Measurements from ENCODE around the gene TMEM266. TPM values are rescaled to one million over a fixed set of nuclear protein-coding genes. Genes with fewer than 3 reads are reported as not detected.
A peak's percentile ranks its signal among the peaks of the same experiment; 100 is the strongest.

TMEM266 gene
- total RNA-seq, 1 donor from 2014 or later: 1.8 TPM

DNA sequence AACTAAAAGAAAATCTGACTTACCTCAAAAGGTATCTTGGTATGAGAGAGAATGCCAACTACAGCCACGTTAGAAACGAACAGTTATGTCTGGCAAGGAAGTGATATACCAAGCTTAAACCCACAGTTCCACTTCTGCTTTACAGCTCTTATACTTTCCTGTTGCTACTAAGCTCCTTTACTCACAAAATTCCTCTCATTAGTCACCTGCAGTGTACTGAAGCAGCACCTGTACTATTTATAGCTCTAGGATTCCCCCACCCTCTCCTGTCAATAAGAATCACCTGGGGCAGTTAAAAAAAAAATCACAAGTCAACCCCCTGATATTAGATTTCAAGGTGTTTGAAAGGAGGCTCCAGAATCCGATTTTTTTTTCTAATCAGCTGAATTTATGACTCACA lies 2.9 kb upstream of the TMEM266 start:
- no peak overlapping the region for H3K4me3 Mint-ChIP-seq
- H3K4me1 Mint-ChIP-seq: peaks cover 7% of the 10 kb centered on the region

GRCh38 chr15:76057332-76058000 lies 2.3 kb upstream of the TMEM266 start:
- peak in 1 of 2 experiments; percentile 45 for DNase-seq (ENCODE audit: low spot score in 2 of 2, unreplicated experiment in 2 of 2)
- H3K4me3 Mint-ChIP-seq: no peak overlapping the region
- H3K36me3 Mint-ChIP-seq: no peaks in the 10 kb centered on the region
- H3K27me3 Mint-ChIP-seq (ENCODE audit: low read depth): peaks cover 19% of the 10 kb centered on the region
- TF ChIP-seq, protein P1, sequence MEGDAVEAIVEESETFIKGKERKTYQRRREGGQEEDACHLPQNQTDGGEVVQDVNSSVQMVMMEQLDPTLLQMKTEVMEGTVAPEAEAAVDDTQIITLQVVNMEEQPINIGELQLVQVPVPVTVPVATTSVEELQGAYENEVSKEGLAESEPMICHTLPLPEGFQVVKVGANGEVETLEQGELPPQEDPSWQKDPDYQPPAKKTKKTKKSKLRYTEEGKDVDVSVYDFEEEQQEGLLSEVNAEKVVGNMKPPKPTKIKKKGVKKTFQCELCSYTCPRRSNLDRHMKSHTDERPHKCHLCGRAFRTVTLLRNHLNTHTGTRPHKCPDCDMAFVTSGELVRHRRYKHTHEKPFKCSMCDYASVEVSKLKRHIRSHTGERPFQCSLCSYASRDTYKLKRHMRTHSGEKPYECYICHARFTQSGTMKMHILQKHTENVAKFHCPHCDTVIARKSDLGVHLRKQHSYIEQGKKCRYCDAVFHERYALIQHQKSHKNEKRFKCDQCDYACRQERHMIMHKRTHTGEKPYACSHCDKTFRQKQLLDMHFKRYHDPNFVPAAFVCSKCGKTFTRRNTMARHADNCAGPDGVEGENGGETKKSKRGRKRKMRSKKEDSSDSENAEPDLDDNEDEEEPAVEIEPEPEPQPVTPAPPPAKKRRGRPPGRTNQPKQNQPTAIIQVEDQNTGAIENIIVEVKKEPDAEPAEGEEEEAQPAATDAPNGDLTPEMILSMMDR (IDR thresholded peaks at IDR 0.05; ENCODE audit: unreplicated experiment): peak; percentile 88
- H3K9me3 Mint-ChIP-seq: no peaks in the 10 kb centered on the region
- peaks cover 10% of the 10 kb centered on the region for H3K4me1 Mint-ChIP-seq
- no peak overlapping the region for H3K27ac Mint-ChIP-seq

More for the DNA sequence above, 2.9 kb upstream of the TMEM266 start:
- DNase-seq (ENCODE audit: low spot score in 2 of 2, unreplicated experiment in 2 of 2): no peak
- TF ChIP-seq, protein P1 (IDR thresholded peaks at IDR 0.05; ENCODE audit: unreplicated experiment): no peak
- Mint-ChIP-seq H3K27me3 (ENCODE audit: low read depth) (peaks cover 19% of the 10 kb centered on the region), H3K9me3 (no peaks in the 10 kb centered on the region), H3K36me3 (no peaks in the 10 kb centered on the region), H3K27ac (no peak overlapping the region)

DNA sequence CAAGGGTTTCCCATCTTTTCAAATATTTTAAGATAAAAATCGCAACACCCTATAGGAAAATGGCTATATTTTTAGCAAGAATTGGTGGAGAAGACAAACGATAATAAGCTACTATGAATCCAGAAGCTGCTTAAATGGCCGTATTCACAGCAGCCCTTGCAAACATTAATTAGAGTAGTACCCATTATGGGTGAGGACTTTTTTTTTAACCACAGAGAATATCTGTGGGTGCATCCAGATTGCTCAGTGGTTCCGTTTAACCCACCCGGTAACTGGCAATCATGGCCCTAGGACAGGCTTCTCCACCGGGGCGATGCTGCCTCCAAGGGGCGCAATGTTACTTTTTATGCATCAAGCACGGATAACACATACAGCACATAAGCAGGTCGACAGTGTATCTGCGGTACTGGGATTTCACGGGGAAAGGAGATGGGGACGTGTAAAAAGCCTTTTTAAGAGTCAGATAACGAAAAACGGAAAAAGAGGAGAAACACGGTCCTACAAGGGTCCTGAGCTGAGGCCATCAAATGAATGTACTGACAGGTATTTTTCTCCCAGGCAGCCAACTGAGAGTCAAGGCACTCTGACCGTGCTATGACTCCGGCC lies 968 bp upstream of the TMEM266 start:
- DNase-seq (ENCODE audit: low spot score in 2 of 2, unreplicated experiment in 2 of 2): no peak
- H3K27me3 Mint-ChIP-seq (ENCODE audit: low read depth): peaks cover 21% of the 10 kb centered on the region
- no peaks in the 10 kb centered on the region for H3K36me3 Mint-ChIP-seq
- TF ChIP-seq, protein P1 (IDR thresholded peaks at IDR 0.05; ENCODE audit: unreplicated experiment): no peak
- H3K27ac Mint-ChIP-seq: peak overlapping the region; percentile 35
- peak overlapping the region; percentile 69 for H3K4me3 Mint-ChIP-seq
- H3K9me3 Mint-ChIP-seq: no peaks in the 10 kb centered on the region
- H3K4me1 Mint-ChIP-seq: peaks cover 16% of the 10 kb centered on the region

DNA sequence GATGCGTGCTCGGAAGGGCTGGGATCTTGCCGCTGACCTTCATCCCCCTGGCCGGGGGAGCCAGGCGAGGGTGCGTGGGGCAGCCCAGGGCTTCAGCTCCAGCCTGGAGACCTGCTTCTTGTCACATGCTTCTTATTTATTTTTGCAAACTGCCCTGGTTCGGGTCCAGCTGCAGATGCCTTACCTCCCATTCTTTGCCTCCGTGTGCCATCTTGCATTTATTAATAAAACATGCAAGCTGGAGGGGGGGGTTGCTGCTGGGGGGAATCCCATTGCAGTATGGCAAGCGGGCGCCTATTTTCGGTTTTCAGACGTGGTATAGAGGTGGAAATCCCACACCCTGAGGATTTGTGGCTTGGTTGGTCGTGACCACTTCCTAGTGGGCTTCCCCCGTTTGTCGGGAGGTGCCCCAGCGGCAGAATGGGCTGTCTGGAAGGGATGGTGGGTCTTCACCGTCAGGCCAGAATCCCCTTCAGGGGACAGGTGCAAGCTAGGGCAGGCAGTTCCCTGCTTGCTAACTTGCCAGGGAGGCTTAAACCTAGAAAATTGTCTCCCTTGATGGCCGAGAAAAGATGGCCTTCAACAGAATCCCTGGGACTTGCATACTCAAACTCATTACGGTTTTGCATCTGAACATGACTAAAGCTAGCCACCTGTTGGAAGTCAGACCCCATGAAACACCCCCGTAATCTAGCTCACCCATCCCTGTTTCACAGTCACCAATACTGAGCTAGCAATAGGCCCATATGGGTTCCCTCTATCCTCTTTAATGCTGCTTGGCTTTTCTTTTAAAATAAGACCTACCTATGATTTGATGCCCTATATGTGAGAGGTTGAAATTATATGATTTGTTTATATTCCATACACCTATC lies 569 bp downstream of the TMEM266 start:
- H3K27me3 Mint-ChIP-seq (ENCODE audit: low read depth): peaks cover 21% of the 10 kb centered on the region
- H3K36me3 Mint-ChIP-seq: no peaks in the 10 kb centered on the region
- H3K4me1 Mint-ChIP-seq: peaks cover 29% of the 10 kb centered on the region
- TF ChIP-seq, protein P1 (IDR thresholded peaks at IDR 0.05; ENCODE audit: unreplicated experiment): no peak
- H3K4me3 Mint-ChIP-seq: peak overlapping the region; percentile 72
- DNase-seq (ENCODE audit: low spot score in 2 of 2, unreplicated experiment in 2 of 2): no peak
- no peak overlapping the region for H3K27ac Mint-ChIP-seq
- no peaks in the 10 kb centered on the region for H3K9me3 Mint-ChIP-seq

GRCh38 chr15:76061700-76062099 lies 1.9 kb downstream of the TMEM266 start:
- H3K4me1 Mint-ChIP-seq: peaks cover 33% of the 10 kb centered on the region
- peaks cover 21% of the 10 kb centered on the region for H3K27me3 Mint-ChIP-seq (ENCODE audit: low read depth)

More at GRCh38 chr15:76061700-76062099, 1.9 kb downstream of the TMEM266 start:
- no peak for DNase-seq (ENCODE audit: low spot score in 2 of 2, unreplicated experiment in 2 of 2)
- TF ChIP-seq, protein P1 (IDR thresholded peaks at IDR 0.05; ENCODE audit: unreplicated experiment): no peak
- Mint-ChIP-seq H3K27ac (no peak overlapping the region), H3K4me3 (peak overlapping the region; percentile 15), H3K9me3 (no peaks in the 10 kb centered on the region), H3K36me3 (no peaks in the 10 kb centered on the region)
